K562 (cell line): ENCODE measurements around the gene MYMK. TPM values are rescaled to one million over a fixed set of nuclear protein-coding genes. Genes with fewer than 3 reads are reported as not detected.

Experiments
- ATAC-seq: fragments of 200-7000 bp; cut with Tn5 transposase; 3 replicates; pipeline ENCODE4 v1.9.1; 2020; ENCODE audit warnings: moderate library complexity
- BruUV-seq: library from RNA; stranded (reverse); fragments of 400-500 nt; replicated peaks from 2 replicates; lab custom pipeline; 2021; lab: Mats Ljungman, UMichigan
- CTCF ChIA-PET: fragments of 300-600 bp; formaldehyde crosslinking; extraction: SDS; loops from one replicate; lab custom pipeline; 2021; ENCODE audit warnings: low intra/inter-chr PET ratio; lab: Yijun Ruan, JAX
- POLR2A ChIA-PET: fragments of 300-600, 350-650 bp; sonication (Branson Sonifier 250); formaldehyde crosslinking; extraction: SDS; loops from one replicate; lab custom pipeline; 2021; ENCODE audit warnings: antibody characterized with exemption, inconsistent platforms; lab: Yijun Ruan, JAX
- DNase-seq, 4 experiments: peaks; one replicate each; pipeline versions ENCODE4 v3.0.0 to v3.0.0-alpha.2; 2011 to 2018; ENCODE audit warnings: low spot score in 3 of 4, mixed read lengths in 3 of 4; ENCODE audit errors: extremely low read depth in 1 of 4
- FAIRE-seq: peaks from 2 replicates; lab custom pipeline; 2011; peaks lifted over from hg19 to GRCh38; lab: Jason Lieb, UNC
- H2AFZ ChIP-seq: 2 replicates; pipeline ENCODE4 v1.6.0; 2011; ENCODE audit warnings: low read depth, low read length, control low read depth, inconsistent platforms
- H3K27ac ChIP-seq: fragments of 200-600 bp; 3 replicates; pipeline ENCODE4 v1.8.0; 2011; ENCODE audit warnings: low read depth, mild to moderate bottlenecking, control low read depth, inconsistent platforms, low read length, moderate library complexity, mixed read lengths; ENCODE audit errors: extremely low read depth
- H3K27me3 ChIP-seq, 2 experiments: fragments of 300-600 bp in 1 of 2; 2 replicates in 1 of 2; 3 replicates in 1 of 2; pipeline versions ENCODE4 v1.6.0 to v1.8.0; 2011; ENCODE audit warnings: inconsistent platforms in 2 of 2, low read length in 2 of 2, mild to moderate bottlenecking in 1 of 2, mixed read lengths in 1 of 2, moderate library complexity in 1 of 2; ENCODE audit not compliant: control insufficient read depth in 2 of 2, insufficient read depth in 2 of 2
- H3K36me3 ChIP-seq: fragments of 300-600 bp; 3 replicates; pipeline ENCODE4 v1.8.0; 2011; ENCODE audit warnings: mild to moderate bottlenecking, low read length, inconsistent platforms; ENCODE audit not compliant: control insufficient read depth, insufficient read depth
- H3K4me1 ChIP-seq, 2 experiments: fragments of 200-600 bp in 1 of 2; replicated peaks in 1 of 2; 2 replicates in 1 of 2; 3 replicates in 1 of 2; pipeline versions ENCODE4 v1.5.1 to v1.8.0; 2011; ENCODE audit warnings: inconsistent platforms in 2 of 2, low read length in 2 of 2, mild to moderate bottlenecking in 1 of 2, mixed read lengths in 1 of 2, moderate library complexity in 1 of 2; ENCODE audit not compliant: control insufficient read depth in 2 of 2, insufficient read depth in 2 of 2
- H3K4me2 ChIP-seq: 2 replicates; pipeline ENCODE4 v1.6.1; 2011; ENCODE audit warnings: low read length, control low read depth, inconsistent platforms, mixed read lengths; ENCODE audit not compliant: insufficient read depth
- H3K4me3 ChIP-seq: fragments of 200-600 bp; sonication (generic), shearing (Covaris generic); 2 replicates; pipeline ENCODE4 v1.5.1; 2016; ENCODE audit warnings: control low read depth, inconsistent platforms
- H3K79me2 ChIP-seq: fragments of 200-600 bp; 3 replicates; pipeline ENCODE4 v1.8.0; 2011; ENCODE audit warnings: low read length, inconsistent platforms; ENCODE audit not compliant: control insufficient read depth, insufficient read depth
- H3K9ac ChIP-seq, 2 experiments: 2 replicates each; pipeline versions ENCODE4 v1.6.0 to v1.6.1; 2011; ENCODE audit warnings: low read depth in 2 of 2, low read length in 2 of 2, control low read depth in 1 of 2, inconsistent platforms in 1 of 2, mild to moderate bottlenecking in 1 of 2, mixed read lengths in 1 of 2; ENCODE audit not compliant: insufficient read depth in 1 of 2
- H3K9me1 ChIP-seq: one replicate; pipeline ENCODE4 v1.6.0; 2011; ENCODE audit warnings: inconsistent platforms, mild to moderate bottlenecking, low read length, moderate library complexity; ENCODE audit not compliant: control insufficient read depth, insufficient read depth
- H3K9me3 ChIP-seq: replicated peaks from 2 replicates; pipeline ENCODE4 v1.5.1; 2011; ENCODE audit warnings: low read depth, low read length, inconsistent platforms; ENCODE audit not compliant: control insufficient read depth, insufficient read depth
- H4K20me1 ChIP-seq: replicated peaks from 2 replicates; pipeline ENCODE4 v1.6.1; 2011; ENCODE audit warnings: low read length, inconsistent platforms, mixed read lengths; ENCODE audit not compliant: control insufficient read depth, insufficient read depth
- C11orf30 ChIP-seq: fragments of 450-650 bp; IDR thresholded peaks from 2 replicates; pipeline ENCODE4 v1.6.1; 2016; ENCODE audit warnings: low read depth, mild to moderate bottlenecking
- CREB3 ChIP-seq: fragments of 450-650 bp; conservative IDR thresholded peaks from 2 replicates; pipeline ENCODE4 v1.6.1; 2016; ENCODE audit warnings: missing genetic modification characterization, low read depth, mild to moderate bottlenecking, missing compliant biosample characterization, moderate library complexity
- EP300 ChIP-seq: IDR thresholded peaks from 2 replicates; pipeline ENCODE4 v1.6.1; 2012; ENCODE audit warnings: low read length, improper control_type of control experiment
- GMEB1 ChIP-seq: fragments of 250-450 bp; sonication (Bioruptor Pico); IDR thresholded peaks from 2 replicates; pipeline ENCODE4 v1.4.0; 2020; ENCODE audit warnings: mild to moderate bottlenecking
- HDAC2 ChIP-seq: fragments of 450-650 bp; IDR thresholded peaks from 2 replicates; pipeline ENCODE4 v1.6.1; 2016; ENCODE audit warnings: mild to moderate bottlenecking
- MAZ ChIP-seq, 2 experiments: fragments of 450-650 bp in 1 of 2; sonication (generic) in 1 of 2; formaldehyde crosslinking; IDR thresholded peaks in 1 of 2; conservative IDR thresholded peaks in 1 of 2; 2 replicates each; pipeline versions ENCODE4 v1.4.0 to v1.5.0; 2020; ENCODE audit warnings: mild to moderate bottlenecking in 1 of 2, missing genetic modification reagents in 1 of 2
- MLX ChIP-seq, 2 experiments: fragments of 450-650 bp in 1 of 2; sonication (generic) in 1 of 2; formaldehyde crosslinking; conservative IDR thresholded peaks; 2 replicates each; pipeline versions ENCODE4 v1.4.0 to v1.8.1; 2020 to 2022; ENCODE audit warnings: mild to moderate bottlenecking in 1 of 2, missing genetic modification reagents in 1 of 2
- MNT ChIP-seq, 2 experiments: fragments of 450-650 bp; conservative IDR thresholded peaks; 2 replicates each; pipeline ENCODE4 v1.6.1; 2017; ENCODE audit warnings: mild to moderate bottlenecking in 2 of 2, moderate library complexity in 2 of 2
- NCOA6 ChIP-seq: fragments of 450-650 bp; IDR thresholded peaks from 2 replicates; pipeline ENCODE4 v1.6.1; 2017; ENCODE audit warnings: mild to moderate bottlenecking
- NR2C2 ChIP-seq, 2 experiments: fragments of 200-800 bp in 1 of 2; sonication (Bioruptor generic) in 1 of 2; sonication (generic) in 1 of 2; formaldehyde crosslinking in 1 of 2; IDR thresholded peaks; 2 replicates each; pipeline versions ENCODE4 v1.6.1 to v1.8.0; 2016 to 2022; ENCODE audit warnings: mild to moderate bottlenecking in 1 of 2, missing compliant biosample characterization in 1 of 2, missing genetic modification characterization in 1 of 2, missing genetic modification reagents in 1 of 2
- PHF20 ChIP-seq: fragments of 450-650 bp; IDR thresholded peaks from 2 replicates; pipeline ENCODE4 v1.6.1; 2018; ENCODE audit not compliant: partially characterized antibody
- SMARCC2 ChIP-seq: fragments of 450-650 bp; IDR thresholded peaks from 2 replicates; pipeline ENCODE4 v1.6.1; 2017; ENCODE audit warnings: antibody characterized with exemption, moderate library complexity, mild to moderate bottlenecking, low read depth
- WHSC1 ChIP-seq: IDR thresholded peaks from one replicate; pipeline ENCODE4 v1.6.1; 2012; ENCODE audit warnings: low read length, control low read depth, inconsistent platforms
- ZNF217 ChIP-seq: sonication (generic); formaldehyde crosslinking; IDR thresholded peaks from 2 replicates; pipeline ENCODE4 v1.8.0; 2022; ENCODE audit warnings: mild to moderate bottlenecking, missing genetic modification reagents
- WGBS: fragments of 100-300 bp; shearing (Covaris generic); methylation state at CpG from one replicate; pipeline ENCODE4 v1.1.6; 2016; ENCODE audit warnings: low coverage, mixed read lengths; ENCODE audit not compliant: insufficient coverage; ENCODE audit errors: missing lambda C conversion rate; 5-methylcytosine and 5-hydroxymethylcytosine counted together
- in situ Hi-C: fragments of 300-500 bp; cut with MboI; formaldehyde crosslinking; loops from 4 replicates; pipeline ENCODE4 v1.15.0; 2018; ENCODE audit warnings: inconsistent platforms, mixed read lengths
- intact Hi-C: fragments of 100-400 bp; cut with micrococcal nuclease; formaldehyde crosslinking; loops from 2 replicates; pipeline ENCODE4 v1.14.2; 2022
- polyA plus RNA-seq, 8 experiments: library from polyadenylated mRNA; depleted of rRNA in 4 of 8; stranded (reverse) in 5 of 8; unstranded in 3 of 8; fragments of >200 nt; fragmentation: Nextera tagmentation in 2 of 8; fragmentation: Illumina TruSeq in 1 of 8; extraction: Ambion mirVana in 2 of 8; extraction: Trizol in 1 of 8; gene quantifications; 2 replicates each; pipeline versions ENCODE4 v1.2.1 to v1.2.3, GENCODE V29; 2011 to 2014; ENCODE audit warnings: inconsistent platforms in 1 of 8, missing spikeins in 1 of 8
- total RNA-seq, 7 experiments: library from RNA; depleted of rRNA in 6 of 7; stranded (reverse); fragments of >200 nt in 6 of 7; fragmentation: Illumina TruSeq in 2 of 7; extraction: Trizol in 2 of 7; gene quantifications; 2 replicates each; pipeline versions ENCODE4 v1.2.1 to v1.2.3, GENCODE V29; 2011 to 2021; ENCODE audit warnings: low replicate concordance in 1 of 7

Gene MYMK
- total and polyA plus RNA-seq, 9 of the 15 experiments (the other 6 are each of a cell fraction or from before 2014, with no cell fraction given) = not detected

GRCh38 chr9:133477461-133477860 lies 47.3 kb downstream of the MYMK start (continued):
- TF ChIP-seq C11orf30 (no peak), ZNF217 (CRISPR knock-in tag) (no peak)

GRCh38 chr9:133476941-133477340 lies 47.8 kb downstream of the MYMK start:
- ChIA-PET POLR2A (interaction anchor here (1.0 kb wide), 1 partner anchor 101 kb away, joined by 3 read pairs; no protein-coding TSS in a partner anchor), CTCF (no interaction called here)
- H4K20me1 ChIP-seq = peaks cover 19% of the 10 kb centered on the region
- H3K36me3 ChIP-seq = no peaks in the 10 kb centered on the region
- no peak overlapping the region for H2AFZ ChIP-seq
- no peaks in the 10 kb centered on the region for H3K9me1 ChIP-seq
- FAIRE-seq (no peak), ATAC-seq (no peak), DNase-seq (no peak)
- H3K9me3 ChIP-seq = no peaks in the 10 kb centered on the region
- no peak overlapping the region for H3K9ac ChIP-seq
- no TSS peak for BruUV-seq
- in situ Hi-C loops = no loop called here
- 16% methylated on average over 18 of the region's 21 CpGs for WGBS
- H3K4me1 ChIP-seq = peaks cover 0 to 47% of the 10 kb centered on the region in 2 experiments; a peak in 3 of 5 replicates
- peaks cover 14 to 53% of the 10 kb centered on the region in 2 experiments for H3K27me3 ChIP-seq
- no peak overlapping the region for H3K4me2 ChIP-seq
- no peak overlapping the region for H3K27ac ChIP-seq
- no peaks in the 10 kb centered on the region for H3K79me2 ChIP-seq
- no peak for TF ChIP-seq GMEB1 (CRISPR knock-in tag)
- no peak for TF ChIP-seq MNT (conservative IDR thresholded peaks at IDR 0.05)
- no peak for TF ChIP-seq CREB3 (tag)
- no peak for TF ChIP-seq WHSC1
- no peak for TF ChIP-seq NR2C2 (CRISPR knock-in tag; IDR thresholded peaks at IDR 0.05)
- TF ChIP-seq NR2C2 (tag; IDR thresholded peaks at IDR 0.05) = no peak
- no peak for TF ChIP-seq EP300
- no peak for TF ChIP-seq NCOA6
- TF ChIP-seq HDAC2 = no peak
- TF ChIP-seq SMARCC2 = no peak
- no peak for TF ChIP-seq MLX (CRISPR knock-in tag; conservative IDR thresholded peaks at IDR 0.05)
- TF ChIP-seq MAZ (CRISPR knock-in tag; conservative IDR thresholded peaks at IDR 0.05 in 1 of 2, IDR thresholded peaks at IDR 0.05 in 1 of 2) = no peak
- TF ChIP-seq PHF20 = no peak
- intact Hi-C loops = no loop called here
- H3K4me3 ChIP-seq = no peak overlapping the region
